ENCODE data around the gene PRR23E.

- TF ChIP-seq CTCF (IDR thresholded peaks at IDR 0.05) (no peak), POLR2A (IDR thresholded peaks at IDR 0.05) (no peak)
Measured at GRCh38 chr3:127222163-127222562, 29.2 kb downstream of the PRR23E start.

Measured in esophagus squamous epithelium (tissue), 4 donors.